ENCODE results near the gene MICALL1. TPM values are rescaled to one million over a fixed set of nuclear protein-coding genes. Genes with fewer than 3 reads are reported as not detected.
"Not testable (repeated sequence)": the region's sequence is repeated elsewhere in the genome, so short reads cannot be mapped to it uniquely, and the experiment has no call there.

MICALL1 gene
- polyA plus RNA-seq, 1 experiment, result 12.1 TPM

DNA sequence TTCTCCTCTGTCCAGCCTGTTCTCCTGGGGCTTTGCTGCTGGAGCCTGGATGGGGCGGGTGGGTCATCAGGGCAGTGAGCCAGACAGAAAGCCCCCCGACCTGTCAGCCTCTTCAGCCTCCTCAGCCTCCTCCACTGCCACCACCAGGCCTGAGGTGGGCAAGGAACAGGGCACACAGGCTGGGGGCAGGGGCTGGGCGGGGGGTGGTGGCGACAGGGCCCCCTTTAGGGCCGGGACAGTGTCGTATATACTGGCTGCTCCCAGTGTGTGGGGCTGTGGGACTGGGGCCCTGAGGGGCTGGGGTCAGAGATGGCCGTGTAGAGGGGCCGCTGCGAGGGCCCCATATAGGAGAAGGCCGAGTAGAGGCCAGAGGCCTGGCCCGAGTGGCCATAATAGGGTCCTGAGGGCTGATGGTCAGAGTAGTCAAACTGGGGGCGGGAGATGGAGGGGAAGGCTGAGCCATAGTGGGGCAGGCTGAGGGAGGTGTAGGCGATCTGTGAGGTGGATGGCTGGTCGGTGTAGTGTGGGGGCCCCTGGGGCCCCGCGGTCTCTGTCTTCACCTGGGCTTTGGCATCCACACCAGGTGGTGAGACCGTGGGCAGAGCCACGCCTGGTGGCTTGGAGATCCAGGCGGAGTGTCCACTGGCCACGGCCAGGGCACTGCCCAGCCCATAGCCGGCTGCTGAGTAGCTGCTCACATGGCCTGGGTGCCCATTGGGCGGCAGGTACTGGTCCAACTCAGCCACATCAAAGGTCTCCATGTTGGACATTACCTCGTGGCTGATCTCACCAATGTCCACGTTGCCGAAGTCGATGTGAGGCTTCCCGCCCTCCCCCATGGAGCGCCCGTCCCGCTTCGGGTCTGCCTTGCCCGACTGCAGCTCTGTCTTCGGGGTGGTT is 67.4 kb downstream of the MICALL1 start:
- no peaks in the 10 kb centered on the region for H3K27me3 ChIP-seq (ENCODE audit: control insufficient read depth, insufficient read depth, low read length)
- TF ChIP-seq, protein P1, sequence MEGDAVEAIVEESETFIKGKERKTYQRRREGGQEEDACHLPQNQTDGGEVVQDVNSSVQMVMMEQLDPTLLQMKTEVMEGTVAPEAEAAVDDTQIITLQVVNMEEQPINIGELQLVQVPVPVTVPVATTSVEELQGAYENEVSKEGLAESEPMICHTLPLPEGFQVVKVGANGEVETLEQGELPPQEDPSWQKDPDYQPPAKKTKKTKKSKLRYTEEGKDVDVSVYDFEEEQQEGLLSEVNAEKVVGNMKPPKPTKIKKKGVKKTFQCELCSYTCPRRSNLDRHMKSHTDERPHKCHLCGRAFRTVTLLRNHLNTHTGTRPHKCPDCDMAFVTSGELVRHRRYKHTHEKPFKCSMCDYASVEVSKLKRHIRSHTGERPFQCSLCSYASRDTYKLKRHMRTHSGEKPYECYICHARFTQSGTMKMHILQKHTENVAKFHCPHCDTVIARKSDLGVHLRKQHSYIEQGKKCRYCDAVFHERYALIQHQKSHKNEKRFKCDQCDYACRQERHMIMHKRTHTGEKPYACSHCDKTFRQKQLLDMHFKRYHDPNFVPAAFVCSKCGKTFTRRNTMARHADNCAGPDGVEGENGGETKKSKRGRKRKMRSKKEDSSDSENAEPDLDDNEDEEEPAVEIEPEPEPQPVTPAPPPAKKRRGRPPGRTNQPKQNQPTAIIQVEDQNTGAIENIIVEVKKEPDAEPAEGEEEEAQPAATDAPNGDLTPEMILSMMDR (IDR thresholded peaks at IDR 0.05; ENCODE audit: low read depth, low read length), result no peak
- no peaks in the 10 kb centered on the region for H3K9me3 ChIP-seq (ENCODE audit: control insufficient read depth, insufficient read depth, low read length)
- CTCF ChIA-PET, result no interaction called here
- DNase-seq (ENCODE audit: low read depth, low spot score), result no peak
- no peak overlapping the region for H3K4me3 ChIP-seq (ENCODE audit: low read depth, low read length)
- no peak overlapping the region for H3K27ac ChIP-seq (ENCODE audit: low read depth, low read length)
- POLR2A ChIA-PET, result interaction anchor here (0.6 kb wide), 1 partner anchor 14 kb away, joined by 3 read pairs; no protein-coding TSS in a partner anchor

DNA sequence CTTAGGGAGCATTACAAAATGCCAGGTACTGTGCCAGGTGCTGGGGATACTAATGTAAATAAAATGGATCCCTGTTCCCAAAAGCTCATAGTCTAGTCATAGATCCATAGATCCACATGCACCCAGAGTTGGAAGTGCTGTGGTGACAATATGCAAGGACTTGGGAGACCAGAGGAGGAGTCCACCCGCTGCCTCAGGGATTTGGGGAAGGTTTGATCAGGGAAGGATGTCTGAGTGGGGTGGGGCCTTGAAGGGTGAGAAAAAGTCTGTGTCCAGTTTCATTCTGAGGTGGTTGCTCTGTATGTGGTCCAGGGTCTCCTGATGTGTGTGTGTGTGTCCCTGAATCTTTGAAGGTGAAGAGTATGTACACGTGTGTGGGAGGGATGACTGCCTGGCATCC is 69.1 kb downstream of the MICALL1 start:
- no peaks in the 10 kb centered on the region for H3K9me3 ChIP-seq (ENCODE audit: control insufficient read depth, insufficient read depth, low read length)
- no peak for DNase-seq (ENCODE audit: low read depth, low spot score)
- H3K4me3 ChIP-seq (ENCODE audit: low read depth, low read length), result no peak overlapping the region
- ChIA-PET POLR2A (no interaction called here), CTCF (interaction anchor here (1.2 kb wide), 1 partner anchor 112 kb away, joined by 4 read pairs; no protein-coding TSS in a partner anchor)
- TF ChIP-seq, protein P1 (IDR thresholded peaks at IDR 0.05; ENCODE audit: low read depth, low read length), result no peak
- H3K27me3 ChIP-seq (ENCODE audit: control insufficient read depth, insufficient read depth, low read length), result no peaks in the 10 kb centered on the region
- H3K27ac ChIP-seq (ENCODE audit: low read depth, low read length), result no peak overlapping the region

DNA sequence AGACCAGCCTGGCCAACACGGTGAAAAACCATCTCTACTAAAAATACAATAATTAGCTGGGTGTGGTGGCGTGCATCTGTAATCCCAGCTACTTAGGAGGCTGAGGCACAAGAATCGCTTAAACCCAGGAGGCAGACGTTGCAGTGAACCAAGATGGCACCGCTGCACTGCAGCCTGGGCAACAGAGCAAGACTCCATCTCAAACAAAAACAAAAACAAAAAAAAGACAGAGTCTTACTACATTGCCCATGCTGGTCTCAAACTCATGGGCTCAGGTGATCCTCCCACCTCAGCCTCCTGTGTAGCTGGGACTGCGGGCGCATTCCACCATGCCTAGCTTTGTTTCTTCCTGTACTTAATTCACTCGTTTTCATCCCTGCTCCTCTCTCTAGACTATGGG is 69.9 kb downstream of the MICALL1 start:
- H3K27ac ChIP-seq (ENCODE audit: low read depth, low read length); H3K27me3 ChIP-seq (ENCODE audit: control insufficient read depth, insufficient read depth, low read length); H3K4me3 ChIP-seq (ENCODE audit: low read depth, low read length); H3K9me3 ChIP-seq (ENCODE audit: control insufficient read depth, insufficient read depth, low read length); DNase-seq (ENCODE audit: low read depth, low spot score): not testable (repeated sequence)
- ChIA-PET CTCF (interaction anchor here (0.7 to 1.2 kb wide), 2 partner anchors 10 to 113 kb away, joined by 4 read pairs; no protein-coding TSS in a partner anchor), POLR2A (interaction anchor here (0.6 kb wide), 1 partner anchor 481 kb away, joined by 3 read pairs; no protein-coding TSS in a partner anchor)

DNA sequence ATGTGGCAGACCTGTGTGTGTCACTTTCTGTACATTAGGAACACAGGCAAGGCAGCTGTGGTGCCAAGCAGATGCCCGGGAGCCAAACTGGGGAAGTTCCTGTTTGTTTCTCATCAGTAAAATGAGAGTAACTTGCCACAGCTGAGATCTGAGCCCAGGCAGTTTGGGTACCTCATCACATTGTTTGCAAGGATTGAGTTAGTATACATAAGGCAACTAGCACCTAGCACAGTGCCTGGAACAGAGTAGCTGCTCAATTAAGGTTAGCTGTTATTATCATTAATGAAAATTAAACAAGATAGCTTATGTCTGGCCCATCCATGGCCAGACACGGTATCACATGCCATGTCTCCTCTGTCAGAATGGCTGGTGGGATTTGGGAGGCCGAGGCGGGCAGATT is 70.5 kb downstream of the MICALL1 start:
- TF ChIP-seq, protein P1 (IDR thresholded peaks at IDR 0.05; ENCODE audit: low read depth, low read length), result no peak
- CTCF ChIA-PET, result interaction anchor here (0.7 kb wide), 1 partner anchor 11 kb away, joined by 4 read pairs; no protein-coding TSS in a partner anchor

DNA sequence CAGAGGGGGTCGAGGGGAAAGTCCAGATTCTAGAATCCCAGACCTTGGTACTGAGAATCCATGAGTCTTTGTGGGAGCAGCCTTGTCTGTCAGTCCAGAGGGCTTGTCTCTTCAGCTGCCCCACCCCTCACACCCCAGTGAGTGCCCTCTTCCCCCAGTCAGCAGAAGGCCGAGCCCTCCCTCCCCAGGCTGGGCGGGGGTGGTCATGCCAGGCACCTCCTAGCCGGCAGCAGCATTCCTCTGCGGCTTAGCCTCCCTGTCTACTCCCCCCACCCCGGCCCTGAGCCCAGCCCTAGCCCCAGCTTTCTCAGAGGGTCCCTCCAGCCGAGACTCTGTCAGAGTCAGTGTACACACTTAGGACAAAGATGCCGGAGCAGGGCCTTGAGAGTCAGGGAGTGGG is 73.7 kb downstream of the MICALL1 start:
- TF ChIP-seq, protein P1 (IDR thresholded peaks at IDR 0.05; ENCODE audit: low read depth, low read length), result no peak
- ChIA-PET POLR2A (no interaction called here), CTCF (no interaction called here)
- no peak for DNase-seq (ENCODE audit: low read depth, low spot score)
- Histone ChIP-seq H3K27ac (ENCODE audit: low read depth, low read length) (no peak overlapping the region), H3K27me3 (ENCODE audit: control insufficient read depth, insufficient read depth, low read length) (peaks cover 3% of the 10 kb centered on the region), H3K4me3 (ENCODE audit: low read depth, low read length) (no peak overlapping the region), H3K9me3 (ENCODE audit: control insufficient read depth, insufficient read depth, low read length) (peaks cover 5% of the 10 kb centered on the region; the same call in 1 of the 2 replicates)

More for the DNA sequence above, 70.5 kb downstream of the MICALL1 start:
- no peak overlapping the region for H3K4me3 ChIP-seq (ENCODE audit: low read depth, low read length)
- POLR2A ChIA-PET, result interaction anchor here (0.6 kb wide), 1 partner anchor 482 kb away, joined by 3 read pairs; no protein-coding TSS in a partner anchor
- H3K27me3 ChIP-seq (ENCODE audit: control insufficient read depth, insufficient read depth, low read length), result no peaks in the 10 kb centered on the region
- no peak overlapping the region for H3K27ac ChIP-seq (ENCODE audit: low read depth, low read length)
- H3K9me3 ChIP-seq (ENCODE audit: control insufficient read depth, insufficient read depth, low read length), result no peaks in the 10 kb centered on the region; the same call in 1 of the 2 replicates
- DNase-seq (ENCODE audit: low read depth, low spot score), result no peak

Measured in AG04450 (cell line).